Heart left ventricle (tissue), 16 donors: ENCODE results near the gene PHEX. TPM values are rescaled to one million over a fixed set of nuclear protein-coding genes. Genes with fewer than 3 reads are reported as not detected.

Source experiments
- ATAC-seq, 4 donors: fragments of 200-7000 bp; cut with Tn5 transposase; one replicate each; pipeline ENCODE4 v1.9.1; 2020 to 2022; ENCODE audit warnings: moderate library complexity in 4 of 4, mild to moderate bottlenecking in 3 of 4, moderate number of reproducible peaks in 1 of 4
- DNase-seq, 5 donors: peaks; one replicate each; pipeline ENCODE4 v3.0.0-alpha.2; 2020
- H3K27ac ChIP-seq, 12 donors: fragments of 200-600 bp; sonication (generic) in 4 of 12; one replicate each; pipeline versions ENCODE4 v1.5.0 to v1.8.0; 2016 to 2022; ENCODE audit warnings: mild to moderate bottlenecking in 2 of 12
- H3K27me3 ChIP-seq, 9 donors: fragments of 200-600 bp; sonication (generic) in 2 of 9; one replicate each; pipeline versions ENCODE4 v1.5.1 to v1.8.0; 2016 to 2022; ENCODE audit warnings: mild to moderate bottlenecking in 3 of 9
- H3K36me3 ChIP-seq, 9 donors: fragments of 200-600 bp; sonication (generic) in 2 of 9; one replicate each; pipeline versions ENCODE4 v1.5.0 to v1.8.0; 2018 to 2022; ENCODE audit warnings: mild to moderate bottlenecking in 2 of 9
- H3K4me1 ChIP-seq, 12 donors: fragments of 200-600 bp; sonication (generic) in 4 of 12; one replicate each; pipeline versions ENCODE4 v1.5.0 to v1.8.0; 2016 to 2022; ENCODE audit warnings: mild to moderate bottlenecking in 3 of 12
- H3K4me3 ChIP-seq, 12 donors: fragments of 200-600 bp; sonication (generic) in 4 of 12; one replicate each; pipeline versions ENCODE4 v1.5.0 to v1.8.0; 2017 to 2022; ENCODE audit warnings: mild to moderate bottlenecking in 9 of 12, moderate library complexity in 4 of 12
- H3K9me3 ChIP-seq, 12 donors: fragments of 200-600 bp; sonication (generic) in 4 of 12; one replicate each; pipeline versions ENCODE4 v1.5.0 to v1.8.0; 2016 to 2022; ENCODE audit warnings: mild to moderate bottlenecking in 1 of 12
- CTCF ChIP-seq, 12 donors: fragments of 200-600 bp; sonication (generic) in 4 of 12; IDR thresholded peaks; one replicate each; pipeline versions ENCODE4 v1.5.0 to v1.8.0; 2018 to 2022; ENCODE audit warnings: antibody characterized with exemption in 12 of 12, mild to moderate bottlenecking in 5 of 12
- POLR2A ChIP-seq, 2 donors: fragments of 450-650 bp; IDR thresholded peaks; one replicate each; pipeline ENCODE4 v1.6.1; 2017; ENCODE audit warnings: antibody characterized with exemption in 2 of 2, mild to moderate bottlenecking in 2 of 2, moderate library complexity in 2 of 2
- WGBS, 4 donors: extraction: QIAGEN DNeasy Blood & Tissue Kit in 2 of 4; methylation state at CpG; one replicate each; pipeline versions ENCODE4 v1.1.5 to v1.1.7; 2013 to 2018; 5-methylcytosine and 5-hydroxymethylcytosine counted together
- intact Hi-C, 10 donors: fragments of 100-400 bp; cut with DNase I; formaldehyde crosslinking; loops; one replicate each; pipeline versions ENCODE4 v1.11.1 to v1.14.2; 2022
- long read RNA-seq, 3 donors: library from polyadenylated mRNA; unstranded; transcript quantifications; one replicate each; pipeline ENCODE4 v2.0.0, GENCODE V29; 2020 to 2021
- polyA plus RNA-seq, 2 donors: library from polyadenylated mRNA; stranded (reverse); fragments of 200-250 nt; gene quantifications; one replicate each; pipeline ENCODE4 v1.2.3, GENCODE V29; 2013
- total RNA-seq, 9 donors: library from RNA; depleted of rRNA in 2 of 9; stranded (reverse); fragments of >200 nt in 2 of 9; fragmentation: NEBNext Ultra II Directional in 3 of 9; extraction: Animal tissue kit (Norgen Biotek cat#: 25700) in 3 of 9; gene quantifications; one replicate each; pipeline versions ENCODE4 v1.1.0 to v1.2.4, GENCODE V29; 2016 to 2023
- donor health status: ischemic (EF 13 %, LVEDD 7.1; RV severe dilation, severe dysfunction).
- donor health status: healthy with polysubstance abuse.
- donor health status: DM: no; HTN: yes; CAD: no.
- donor health status: DM: no; HTN: no; CAD: no.
- donor health status: ischemic (EF 25% LVEDD 6.9; RV normal size, moderate dysfunction).
- donor health status: ischemic (EF 25% LVEDD 5.7; RV mildly dilated, moderate dysfunction).
- donor health status: healthy.
- donor health status: DM: yes; HTN: yes; CAD: no.
- donor health status: ischemic (EF 35%, LVEDD 5.7; RV mildly dilated, moderate dysfunction).
- donor health status: nonischemic (EF 11% LVEDD 7.7; RV severe dilation, severe dysfunction).
- donor health status: DM: yes; HTN: yes; CAD: no.
- donor health status: PGD.
- donor health status: ischemic (EF 29% LVEDD 5.4; RV normal size, mild dysfunction).
- donor health status: nonischemic (EF 23%, LVEDD 6.1; RV moderate dilation, normal function).

PHEX gene
- total RNA-seq (under 1 TPM in 5 of 9 donors, not detected in 4; 0.11 to 0.53 (median 0.34) TPM), polyA plus RNA-seq (under 1 TPM in 1 of 2 donors, not detected in 1; 0.01 TPM)
- long read RNA-seq, donor 1 = 0 reads
- long read RNA-seq, donor 2 = 0 reads
- long read RNA-seq, donor 3 = 0 reads

GRCh38 chrX:22032084-22032483, at the start of gene PHEX:
TSS of gene PHEX (plus strand) at chrX:22032325. CDS start at chrX:22033006, 681 bp downstream.
- no peak within 1 kb of the TSS for H3K4me3 ChIP-seq
- no peaks in the 10 kb centered on the region for H3K27me3 ChIP-seq
- H3K27ac ChIP-seq = no peak within 1 kb of the TSS
- no peaks in the 10 kb centered on the region for H3K4me1 ChIP-seq
- DNase-seq (no peak), ATAC-seq (no peak)
- H3K36me3 ChIP-seq = no peaks in the 10 kb centered on the region
- intact Hi-C loops = no loop called here
- no peaks in the 10 kb centered on the region for H3K9me3 ChIP-seq
- WGBS, 4 donors = 60 to 77% (median 70%) methylated on average over 1 of the region's 1 CpG
- TF ChIP-seq CTCF (IDR thresholded peaks at IDR 0.05) (no peak), POLR2A (IDR thresholded peaks at IDR 0.05) (no peak)

GRCh38 chrX:21985332-21985777, 46.8 kb upstream of the PHEX start:
- ATAC-seq (peak; percentile 71 to 93 (median 87)), DNase-seq (peak in 4 of 5 donors; percentile 26 to 50 (median 40))
- H3K4me3 ChIP-seq = no peak overlapping the region
- intact Hi-C loops = loop anchor here in 5 of 10 donors (5.0 to 10.0 kb wide), 7 partner anchors 207 to 1647 kb away; no protein-coding TSS in a partner anchor
- TF ChIP-seq CTCF (IDR thresholded peaks at IDR 0.05) (peak; percentile 60 to 93 (median 82)), POLR2A (IDR thresholded peaks at IDR 0.05) (no peak)
- H3K27me3 ChIP-seq = no peaks in the 10 kb centered on the region
- H3K36me3 ChIP-seq = peaks cover 0 to 42% (median 11%) of the 10 kb centered on the region in 9 donors
- no peaks in the 10 kb centered on the region for H3K4me1 ChIP-seq
- WGBS, 4 donors = 6 to 13% (median 8%) methylated on average over 3 of the region's 3 CpGs
- H3K27ac ChIP-seq = no peak overlapping the region
- H3K9me3 ChIP-seq = no peaks in the 10 kb centered on the region

- intact Hi-C loops = loop anchor here in 5 of 10 donors (5.0 to 10.0 kb wide), 7 partner anchors 206 to 1646 kb away; no protein-coding TSS in a partner anchor
- Histone ChIP-seq H3K36me3 (peaks cover 0 to 46% (median 11%) of the 10 kb centered on the region in 9 donors), H3K27ac (no peak overlapping the region), H3K4me1 (no peaks in the 10 kb centered on the region), H3K4me3 (no peak overlapping the region), H3K9me3 (no peaks in the 10 kb centered on the region), H3K27me3 (no peaks in the 10 kb centered on the region)
- 42 to 76% (median 62%) methylated on average over 1 of the region's 1 CpG for WGBS, 4 donors
- TF ChIP-seq POLR2A (IDR thresholded peaks at IDR 0.05) (no peak), CTCF (IDR thresholded peaks at IDR 0.05) (no peak)
- DNase-seq (no peak), ATAC-seq (no peak)
Observed at GRCh38 chrX:21986596-21986995, 45.5 kb upstream of the PHEX start.

GRCh38 chrX:21989384-21989783, 42.7 kb upstream of the PHEX start:
- DNase-seq (no peak), ATAC-seq (no peak)
- intact Hi-C loops = loop anchor here in 5 of 10 donors (5.0 to 10.0 kb wide), 7 partner anchors 203 to 1643 kb away; no protein-coding TSS in a partner anchor
- H3K4me3 ChIP-seq = no peak overlapping the region
- H3K4me1 ChIP-seq = no peaks in the 10 kb centered on the region
- 81 to 96% (median 87%) methylated on average over 4 of the region's 4 CpGs for WGBS, 4 donors
- no peaks in the 10 kb centered on the region for H3K27me3 ChIP-seq
- H3K9me3 ChIP-seq = no peaks in the 10 kb centered on the region
- peaks cover 0 to 54% (median 14%) of the 10 kb centered on the region in 9 donors for H3K36me3 ChIP-seq
- no peak overlapping the region for H3K27ac ChIP-seq
- TF ChIP-seq CTCF (IDR thresholded peaks at IDR 0.05) (no peak), POLR2A (IDR thresholded peaks at IDR 0.05) (no peak)
